LNCaP clone FGC (cell line): ENCODE measurements around the gene NOSIP.

Source experiments
- DNase-seq: peaks from one replicate; pipeline ENCODE4 v3.0.0-alpha.2; 2011; ENCODE audit warnings: low read depth
- H3K4me3 ChIP-seq: 2 replicates; pipeline ENCODE4 v1.5.1; 2011; ENCODE audit warnings: mild to moderate bottlenecking, low read depth, low read length, control low read depth
- TF ChIP-seq, protein P1 (sequence below): IDR thresholded peaks from 2 replicates; pipeline ENCODE4 v1.5.1; 2012; ENCODE audit warnings: mild to moderate bottlenecking; ENCODE audit not compliant: control insufficient read depth, insufficient read depth; ENCODE audit errors: extremely low read depth

The NOSIP gene

DNA sequence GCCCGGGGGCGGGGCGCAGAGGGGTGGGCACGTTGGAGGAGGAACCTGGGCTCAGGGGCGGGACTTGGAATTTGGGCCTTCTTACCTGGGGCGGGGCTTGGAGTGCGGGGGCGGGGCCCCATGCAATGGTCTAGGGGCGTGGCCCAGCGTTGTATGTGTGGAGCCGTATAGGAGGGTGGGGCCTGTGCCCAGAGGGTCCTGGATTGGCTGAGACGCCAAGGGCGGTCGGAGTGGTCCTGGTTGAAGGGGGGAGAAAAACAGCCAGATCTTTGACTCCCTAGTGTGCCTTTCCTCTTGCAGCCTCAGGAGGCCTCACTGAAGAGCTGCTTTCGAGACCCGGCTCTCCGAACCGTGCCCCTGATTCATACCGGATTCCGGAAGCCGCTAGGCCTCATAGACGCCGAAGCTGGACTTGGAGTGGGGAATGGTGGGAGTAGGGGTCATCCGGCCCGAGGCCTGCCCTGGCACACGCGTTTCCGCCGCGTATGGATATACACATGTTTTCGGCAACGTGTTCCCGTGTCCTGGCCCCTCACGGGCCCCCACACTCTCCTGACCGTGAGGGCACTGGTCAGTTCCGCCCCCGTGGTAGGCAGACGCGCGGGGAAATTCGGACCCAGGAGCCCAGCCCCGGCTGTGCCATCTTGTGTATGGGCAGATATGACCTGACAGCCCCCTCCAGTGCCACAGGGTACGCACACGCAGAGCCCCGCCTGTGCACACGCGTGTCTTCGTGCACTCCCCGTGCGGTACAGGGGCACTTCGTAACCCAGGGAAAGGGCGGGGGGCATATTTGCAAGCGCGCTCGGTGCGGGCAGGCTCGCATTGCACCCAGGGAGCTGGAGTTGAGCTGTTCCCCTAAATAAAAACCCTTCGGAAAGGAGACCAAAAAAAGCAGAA lies 10.0 kb upstream of the NOSIP start:
- DNase-seq: peak; percentile 90
- peak overlapping the region; percentile 91 for H3K4me3 ChIP-seq
- TF ChIP-seq, protein P1, sequence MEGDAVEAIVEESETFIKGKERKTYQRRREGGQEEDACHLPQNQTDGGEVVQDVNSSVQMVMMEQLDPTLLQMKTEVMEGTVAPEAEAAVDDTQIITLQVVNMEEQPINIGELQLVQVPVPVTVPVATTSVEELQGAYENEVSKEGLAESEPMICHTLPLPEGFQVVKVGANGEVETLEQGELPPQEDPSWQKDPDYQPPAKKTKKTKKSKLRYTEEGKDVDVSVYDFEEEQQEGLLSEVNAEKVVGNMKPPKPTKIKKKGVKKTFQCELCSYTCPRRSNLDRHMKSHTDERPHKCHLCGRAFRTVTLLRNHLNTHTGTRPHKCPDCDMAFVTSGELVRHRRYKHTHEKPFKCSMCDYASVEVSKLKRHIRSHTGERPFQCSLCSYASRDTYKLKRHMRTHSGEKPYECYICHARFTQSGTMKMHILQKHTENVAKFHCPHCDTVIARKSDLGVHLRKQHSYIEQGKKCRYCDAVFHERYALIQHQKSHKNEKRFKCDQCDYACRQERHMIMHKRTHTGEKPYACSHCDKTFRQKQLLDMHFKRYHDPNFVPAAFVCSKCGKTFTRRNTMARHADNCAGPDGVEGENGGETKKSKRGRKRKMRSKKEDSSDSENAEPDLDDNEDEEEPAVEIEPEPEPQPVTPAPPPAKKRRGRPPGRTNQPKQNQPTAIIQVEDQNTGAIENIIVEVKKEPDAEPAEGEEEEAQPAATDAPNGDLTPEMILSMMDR: no peak

DNA sequence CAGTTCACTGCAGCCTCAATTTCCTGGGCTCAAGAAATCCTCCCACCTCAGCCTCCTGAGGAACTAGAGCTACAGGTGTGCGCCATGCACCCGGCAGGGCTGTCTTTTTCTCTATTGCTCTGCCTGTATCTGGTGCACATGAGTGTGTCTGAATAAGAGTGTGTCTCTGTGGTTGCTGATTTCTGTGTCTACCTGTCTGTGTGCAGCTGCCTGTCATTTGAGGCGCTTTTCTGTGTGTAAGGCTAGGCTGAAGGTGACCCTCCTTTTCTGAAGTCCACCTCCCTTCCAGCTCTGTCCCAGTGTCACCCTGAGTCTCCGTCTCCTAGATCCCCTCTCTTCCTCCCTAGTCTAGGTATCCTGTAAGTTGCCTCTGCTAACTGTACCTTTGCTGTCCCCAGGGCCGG lies 9.1 kb upstream of the NOSIP start:
- H3K4me3 ChIP-seq: no peak overlapping the region
- TF ChIP-seq, protein P1: no peak
- DNase-seq: no peak

DNA sequence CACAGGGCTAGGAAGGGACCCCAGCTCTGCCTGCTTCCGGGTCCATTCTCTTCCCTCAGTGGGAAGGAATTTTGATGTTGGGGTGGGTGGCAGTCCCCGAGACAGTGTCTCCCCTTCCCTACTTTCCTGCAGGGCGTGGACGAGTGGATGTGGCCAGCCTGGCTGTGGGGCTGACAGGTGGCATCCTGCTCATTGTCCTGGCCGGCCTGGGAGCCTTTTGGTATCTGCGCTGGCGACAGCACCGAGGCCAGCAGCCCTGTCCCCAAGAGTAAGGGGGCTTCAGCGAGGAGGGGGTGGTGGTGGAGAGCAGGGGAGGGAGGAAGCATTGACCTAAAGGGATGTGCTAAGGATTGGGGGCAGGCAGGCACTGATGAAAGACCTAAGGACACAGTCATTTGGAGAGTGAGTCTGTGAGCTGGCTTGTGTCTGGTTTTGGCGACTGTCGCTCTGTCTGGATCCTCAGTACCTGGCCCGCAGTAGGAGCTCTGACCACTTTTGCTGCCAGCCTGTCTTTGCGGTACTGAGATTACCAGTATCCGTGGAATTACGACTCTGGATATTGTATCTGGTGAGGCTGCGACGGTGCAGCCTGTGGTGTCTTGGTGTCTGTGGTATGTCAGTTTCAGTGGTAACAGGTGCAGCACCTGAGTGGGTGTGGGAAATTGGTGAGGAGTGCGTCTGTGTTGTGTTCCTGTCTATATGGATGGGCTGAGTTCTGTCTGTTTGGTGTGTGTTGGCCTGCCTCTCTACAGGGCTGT lies 8.2 kb upstream of the NOSIP start:
- DNase-seq: no peak
- H3K4me3 ChIP-seq: no peak overlapping the region
- TF ChIP-seq, protein P1: no peak

DNA sequence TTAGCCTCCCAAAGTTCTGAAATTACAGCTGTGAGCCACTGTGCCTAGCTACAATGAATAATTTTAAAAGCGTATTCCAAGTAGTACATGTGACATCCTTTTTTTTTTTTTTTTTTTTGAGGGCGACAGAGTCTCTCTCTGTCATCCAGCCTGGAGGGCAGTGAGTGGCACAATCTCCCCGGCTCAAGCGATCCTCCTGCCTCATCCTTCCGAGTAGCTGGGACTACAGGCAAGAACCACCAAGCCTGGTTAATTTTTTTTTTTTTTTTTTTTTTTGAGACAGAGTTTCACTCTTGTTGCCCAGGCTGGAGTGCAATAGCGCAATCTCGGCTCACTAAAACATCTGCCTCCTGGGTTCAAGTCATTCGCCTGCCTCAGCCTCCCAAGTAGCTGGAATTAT lies 6.9 kb upstream of the NOSIP start:
- DNase-seq: no peak
- TF ChIP-seq, protein P1: no peak
- no peak overlapping the region for H3K4me3 ChIP-seq

DNA sequence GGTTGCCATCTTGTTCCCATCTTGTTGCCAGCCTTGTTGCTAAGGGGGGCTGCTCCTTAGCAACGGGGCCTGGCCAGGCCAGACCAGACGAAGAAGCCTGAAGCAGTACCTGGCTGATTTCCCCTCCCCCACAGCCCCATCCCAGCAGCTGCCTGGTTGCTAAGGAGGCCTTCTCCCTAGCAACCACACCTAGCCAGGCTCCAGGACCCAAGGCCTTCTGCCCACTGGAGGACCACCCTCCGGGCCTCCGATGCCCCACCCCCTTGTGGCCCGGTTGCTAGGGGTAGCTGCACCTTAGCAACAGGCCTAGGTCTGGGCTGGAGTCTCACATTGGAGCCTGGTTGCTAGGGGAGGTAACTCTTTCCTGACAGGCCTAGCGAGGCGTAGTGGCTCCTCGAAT lies 4.7 kb upstream of the NOSIP start:
- DNase-seq: no peak
- H3K4me3 ChIP-seq: no peak overlapping the region
- TF ChIP-seq, protein P1: no peak

DNA sequence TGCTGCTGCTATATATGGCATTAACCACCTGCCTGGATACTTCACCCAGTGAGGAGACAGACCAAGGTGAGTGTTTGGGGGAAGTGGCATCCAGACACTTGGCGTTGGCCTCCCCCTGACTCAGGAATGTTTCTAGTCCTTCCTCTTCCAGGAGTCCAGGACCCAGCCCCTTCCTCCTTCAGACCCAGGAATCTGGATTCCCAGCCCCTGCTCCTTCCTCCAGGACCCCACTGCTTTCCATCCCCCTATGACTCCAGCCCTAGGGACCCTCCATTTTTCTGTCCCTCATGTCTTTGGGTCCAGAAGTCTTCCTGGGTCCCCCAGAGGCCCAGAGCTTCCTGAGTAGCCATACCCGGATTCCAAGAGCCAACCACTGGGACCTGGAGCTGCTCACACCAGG lies 2.9 kb upstream of the NOSIP start:
- no peak for DNase-seq
- TF ChIP-seq, protein P1: no peak
- H3K4me3 ChIP-seq: no peak overlapping the region
